DMS 273 (cell line): ENCODE measurements around the gene TYMS.

Experiments used
- DNase-seq: peaks from one replicate; lab custom pipeline; 2025; ENCODE audit not compliant: unreplicated experiment; lab: John Stamatoyannopoulos, UW

Gene TYMS

GRCh38 chr18:657311-658000, at the start of gene TYMS:
TYMS (plus strand) TSS chr18:657653; CDS start chr18:657743, 90 bp downstream.
- peak; percentile 94 for DNase-seq

GRCh38 chr18:607930-608329, 49.5 kb upstream of the TYMS start:
- no peak for DNase-seq

DNA sequence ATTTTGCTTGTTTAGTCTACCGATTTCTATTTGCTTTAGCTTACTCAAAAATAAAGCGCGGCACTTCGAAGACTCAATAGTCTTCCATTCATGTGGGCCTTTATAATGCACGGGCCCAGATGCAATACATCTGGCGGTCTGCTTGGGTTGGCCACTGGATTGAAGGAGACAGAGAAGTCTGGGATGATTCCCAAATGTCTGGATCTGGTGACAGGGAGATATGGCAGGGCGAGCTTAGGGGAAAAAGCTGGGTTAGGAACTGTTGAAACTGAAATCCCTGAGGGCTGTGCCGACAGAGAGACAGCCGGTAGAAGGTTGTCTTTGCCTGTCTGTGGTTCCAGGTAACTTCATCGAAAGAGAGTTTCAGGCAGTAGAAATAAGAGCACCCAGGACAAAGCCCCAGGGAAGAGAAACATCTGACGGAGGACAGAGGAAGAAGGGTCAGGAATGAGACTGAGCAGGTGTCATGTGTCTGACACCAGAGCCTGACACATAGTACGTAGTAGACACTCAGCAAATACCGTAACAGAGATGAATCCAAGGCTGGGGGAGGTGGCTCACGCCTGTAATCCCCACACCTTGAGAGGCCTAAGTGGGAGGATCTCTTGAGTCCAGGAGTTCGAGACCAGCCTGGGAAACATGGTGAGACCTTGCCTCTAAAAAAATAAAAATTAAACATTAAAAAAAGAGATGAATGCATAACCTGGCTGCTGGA, 47.1 kb upstream of the TYMS start:
- DNase-seq: no peak

GRCh38 chr18:612156-612555, 45.3 kb upstream of the TYMS start:
- no peak for DNase-seq

DNA sequence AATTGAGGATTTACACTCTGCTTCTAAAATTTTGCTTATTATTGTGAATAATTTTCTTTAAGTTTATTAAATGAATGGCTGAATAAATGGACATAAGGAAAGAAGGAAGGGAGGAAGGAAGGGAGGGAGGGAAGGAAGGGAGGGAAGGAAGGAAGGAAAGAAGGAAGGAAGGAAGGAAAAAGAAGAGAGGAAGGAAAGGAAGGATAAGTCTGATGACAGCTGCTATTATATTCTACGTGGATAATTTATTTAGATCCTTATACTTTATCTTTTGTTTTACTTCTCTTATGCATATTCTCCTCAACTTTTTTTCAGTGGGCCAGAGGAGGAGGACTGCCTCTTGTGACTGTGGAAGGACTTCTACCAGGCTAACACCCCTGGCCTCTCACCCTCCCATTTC, 43.3 kb upstream of the TYMS start:
- no peak for DNase-seq

DNA sequence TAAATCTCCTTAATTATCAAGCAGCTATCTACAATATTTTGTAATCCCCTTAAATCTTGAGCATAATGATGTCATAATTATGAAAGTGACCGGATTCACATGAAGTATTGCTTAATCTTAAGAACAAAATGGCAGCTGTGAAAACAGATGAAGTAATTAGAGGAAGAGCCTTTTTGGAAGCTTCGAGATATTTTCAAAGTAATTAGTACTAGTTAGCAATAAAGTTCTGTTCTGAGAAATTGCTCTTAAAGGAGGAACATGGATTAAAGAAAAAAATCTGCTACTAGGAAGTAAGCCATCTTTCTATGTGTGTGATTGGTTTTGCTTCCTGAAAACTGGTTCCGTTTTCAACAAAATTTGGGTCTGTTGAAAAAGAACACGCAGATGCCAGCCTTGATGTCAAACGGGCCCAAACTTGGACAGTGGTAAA, 42.3 kb upstream of the TYMS start:
- DNase-seq: no peak

DNA sequence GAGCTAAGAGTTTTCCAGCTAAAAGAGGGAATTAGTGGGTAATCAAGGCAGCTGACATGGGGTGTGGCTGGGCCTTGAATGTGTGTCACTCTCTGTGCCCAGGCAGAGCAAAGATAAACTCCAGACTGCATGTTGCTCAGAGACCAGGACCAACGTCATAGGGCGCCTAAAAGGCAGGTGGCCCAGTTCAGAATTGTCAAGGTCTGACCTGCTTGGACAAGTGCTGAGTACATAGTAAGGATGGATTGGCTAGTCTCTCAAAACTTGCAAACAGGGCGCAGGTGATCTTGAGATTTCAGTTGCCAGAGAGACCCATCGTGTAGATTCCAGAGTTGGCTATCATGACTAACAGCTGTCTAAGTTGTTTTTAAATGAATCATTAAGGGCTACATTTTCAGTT, 41.7 kb upstream of the TYMS start:
- no peak for DNase-seq

GRCh38 chr18:616380-616995, 41.0 kb upstream of the TYMS start:
- DNase-seq: peak; percentile 67

GRCh38 chr18:617970-618504, 39.4 kb upstream of the TYMS start:
- DNase-seq: no peak

DNA sequence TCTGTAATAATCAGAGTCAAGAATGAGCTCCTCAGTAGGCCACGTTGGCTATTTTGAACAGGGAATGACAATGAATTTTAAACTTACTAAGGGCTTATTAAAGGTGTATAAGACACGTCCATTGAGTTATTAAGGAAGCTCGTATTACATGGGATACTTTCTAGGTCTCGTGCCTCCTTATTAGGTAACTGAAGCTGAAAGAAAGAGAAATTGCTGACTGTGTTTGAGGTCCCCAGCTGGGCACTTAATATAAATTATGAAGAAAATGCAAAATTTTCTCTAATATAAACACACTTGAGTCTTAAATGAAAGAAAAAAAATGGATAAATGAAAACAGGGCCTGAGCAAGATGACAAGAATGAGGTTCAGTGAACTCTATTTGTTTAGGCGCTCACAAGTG, 38.8 kb upstream of the TYMS start:
- peak; percentile 22 for DNase-seq

DNA sequence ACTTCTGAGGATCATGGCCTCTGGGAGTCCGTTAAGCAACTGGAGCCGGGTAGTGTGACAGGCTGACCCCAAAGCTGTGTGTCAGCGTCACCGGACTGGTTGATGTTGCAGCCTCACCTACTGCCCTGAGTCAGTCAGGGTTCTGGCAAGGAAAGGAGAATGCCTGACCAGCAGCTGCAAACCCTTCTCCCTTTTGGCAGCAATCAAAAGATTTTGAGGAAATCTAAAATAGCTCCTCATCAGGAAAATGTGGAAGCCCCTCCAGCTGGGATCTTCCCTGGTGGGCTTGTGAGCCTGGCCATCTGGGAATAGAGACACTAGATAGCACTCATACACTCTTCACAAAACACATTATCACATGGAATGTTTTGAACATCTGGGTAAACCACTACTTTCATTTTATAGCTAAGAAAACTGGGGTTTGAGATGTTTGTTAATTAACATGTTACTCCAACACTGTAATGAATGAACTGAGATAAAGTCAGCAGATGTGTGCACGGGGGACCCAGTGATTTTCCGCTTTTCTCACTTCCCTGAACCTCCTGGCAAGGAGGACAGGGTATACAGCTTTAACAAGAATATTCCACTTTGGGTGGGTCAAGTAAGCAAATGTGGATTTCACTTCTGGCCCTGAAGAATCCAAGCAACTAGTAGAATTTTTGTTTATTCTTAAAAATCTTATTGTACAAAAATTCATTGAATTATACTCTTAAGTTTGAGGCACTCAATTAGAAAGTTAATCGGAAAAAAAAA, 36.0 kb upstream of the TYMS start:
- DNase-seq: no peak

DNA sequence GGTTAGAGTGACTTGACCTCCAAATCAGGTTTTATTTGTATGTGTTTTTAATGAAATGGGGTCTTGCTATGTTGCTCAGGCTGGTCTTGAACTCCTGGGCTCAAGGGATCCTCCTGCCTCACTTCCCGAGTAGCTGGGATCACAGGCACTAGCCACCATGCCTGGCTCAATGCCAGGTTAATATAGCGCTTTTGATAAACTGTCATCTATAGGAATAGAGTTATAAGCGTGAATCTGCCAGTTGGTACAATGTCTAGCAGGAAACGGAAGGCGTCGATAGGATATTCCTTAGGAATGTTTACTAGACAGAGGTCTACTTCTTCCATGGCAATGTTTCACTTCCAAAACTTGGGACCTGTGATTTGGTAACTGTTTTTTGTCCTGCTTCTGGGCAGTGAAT, 35.2 kb upstream of the TYMS start:
- no peak for DNase-seq

GRCh38 chr18:623761-624620, 33.5 kb upstream of the TYMS start:
- peak; percentile 82 for DNase-seq

GRCh38 chr18:627231-627630, 30.2 kb upstream of the TYMS start:
- DNase-seq: no peak

DNA sequence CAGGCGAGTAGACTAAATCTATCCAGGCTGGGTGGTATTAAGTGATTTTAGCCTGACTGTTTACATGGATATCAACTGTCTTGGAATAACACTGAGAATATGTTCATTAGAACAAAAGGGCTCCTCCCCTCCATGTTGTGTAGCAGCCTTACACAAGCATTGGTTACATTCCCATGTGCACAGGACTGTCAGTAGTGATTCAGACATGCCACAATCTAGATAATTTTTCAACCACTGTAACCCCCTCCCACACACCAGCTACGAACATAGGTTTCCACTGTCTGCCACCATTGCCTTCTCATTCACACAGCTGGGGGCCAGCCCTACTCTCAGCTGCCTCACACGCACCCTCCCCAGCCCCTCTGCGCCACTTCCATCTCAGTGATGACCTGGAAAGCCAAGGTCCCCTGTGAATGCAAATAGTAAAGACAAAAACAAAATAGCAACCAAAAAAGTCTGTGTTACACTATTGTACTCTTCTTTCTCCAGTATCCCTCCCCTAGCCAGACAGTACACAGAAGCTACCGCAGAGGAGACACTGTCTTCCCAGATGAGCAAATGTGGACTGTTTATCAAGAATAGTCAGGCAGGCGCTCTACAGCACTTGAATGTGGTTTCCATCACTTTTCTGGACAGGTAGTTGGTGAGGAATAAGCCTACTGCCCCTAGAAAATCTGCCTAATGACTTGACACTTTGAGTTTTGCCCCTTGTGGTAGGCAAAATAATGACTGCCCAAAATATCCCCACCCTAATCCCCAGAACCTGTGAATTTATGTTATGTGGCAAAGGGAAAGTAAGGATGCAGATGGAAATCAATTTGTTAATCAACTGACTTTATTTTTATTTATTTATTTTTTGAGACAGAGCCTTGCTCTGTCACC, 27.9 kb upstream of the TYMS start:
- no peak for DNase-seq

- no peak for DNase-seq
Measured at GRCh38 chr18:631560-631959, 25.9 kb upstream of the TYMS start.

- DNase-seq: no peak
Measured at GRCh38 chr18:634551-635045, 22.9 kb upstream of the TYMS start.

DNA sequence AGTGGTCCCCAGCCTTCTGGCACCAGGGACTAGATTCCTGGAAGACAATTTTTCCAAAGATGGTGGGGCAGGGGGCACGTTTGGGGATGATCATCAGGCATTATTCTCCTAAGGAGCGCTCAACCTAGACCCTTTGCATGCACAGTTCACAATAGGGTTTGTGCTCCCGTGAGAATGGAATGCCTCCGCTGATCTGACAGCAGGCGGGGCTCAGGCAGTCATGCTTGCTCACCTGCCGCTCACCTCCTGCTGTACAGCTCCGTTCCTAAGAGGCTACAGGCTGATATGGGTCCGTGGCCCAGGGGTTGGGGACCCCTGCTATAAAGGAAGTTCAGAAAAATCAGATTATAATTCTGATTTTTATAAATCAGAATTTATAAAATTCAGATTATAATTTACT, 22.3 kb upstream of the TYMS start:
- DNase-seq: no peak

GRCh38 chr18:641224-641623, 16.2 kb upstream of the TYMS start:
- no peak for DNase-seq
